Activated CD8-positive, alpha-beta T cell treated with anti-CD3 and anti-CD28 coated beads for 36 hours (primary cell): ENCODE data around the gene MRPL37. TPM values are rescaled to one million over a fixed set of nuclear protein-coding genes. Genes with fewer than 3 reads are reported as not detected.

Source experiments
- ATAC-seq: fragments of 200-7000 bp; cut with Tn5 transposase; one replicate; pipeline ENCODE4 v1.10.0; 2021; ENCODE audit warnings: mild to moderate bottlenecking, moderate library complexity
- CTCF ChIA-PET: fragments of 350-600 bp; sonication (Branson Sonifier 250); formaldehyde crosslinking; loops from one replicate; lab custom pipeline; 2021; ENCODE audit warnings: antibody characterized with exemption; lab: Charles Lee
- POLR2A ChIA-PET: fragments of 350-600 bp; sonication (Branson Sonifier 250); formaldehyde crosslinking; loops from one replicate; lab custom pipeline; 2021; ENCODE audit warnings: antibody characterized with exemption; lab: Charles Lee
- DNase-seq: peaks from one replicate; pipeline ENCODE4 v3.0.0-alpha.2; 2020
- H3K27ac Mint-ChIP-seq: one replicate; pipeline ENCODE4 v1.8.0; 2021; ENCODE audit warnings: mild to moderate bottlenecking, mixed read lengths
- H3K27me3 Mint-ChIP-seq: one replicate; pipeline ENCODE4 v1.8.0; 2021; ENCODE audit warnings: mixed read lengths
- H3K36me3 Mint-ChIP-seq: one replicate; pipeline ENCODE4 v1.8.0; 2021; ENCODE audit warnings: low read depth, mixed read lengths
- H3K4me1 Mint-ChIP-seq: one replicate; pipeline ENCODE4 v1.8.0; 2021; ENCODE audit warnings: low read depth, mixed read lengths
- H3K4me3 Mint-ChIP-seq: one replicate; pipeline ENCODE4 v1.8.0; 2021; ENCODE audit warnings: mild to moderate bottlenecking, moderate library complexity, mixed read lengths
- H3K9me3 Mint-ChIP-seq: one replicate; pipeline ENCODE4 v1.8.0; 2021; ENCODE audit warnings: mixed read lengths
- intact Hi-C: fragments of 100-400 bp; cut with micrococcal nuclease; formaldehyde crosslinking; loops from one replicate; pipeline ENCODE4 v1.10.0; 2022
- total RNA-seq, 2 experiments: library from RNA; stranded (reverse); gene quantifications; one replicate each; pipeline ENCODE4 v1.2.3, GENCODE V29; 2021
- TF ChIP-seq, protein P1 (sequence below): fragments of 200-600 bp; IDR thresholded peaks from one replicate; pipeline ENCODE4 v1.8.0; 2022; ENCODE audit warnings: antibody characterized with exemption, mild to moderate bottlenecking

Gene MRPL37
- total RNA-seq, 2 experiments from 2014 or later = 194 to 198 TPM

DNA sequence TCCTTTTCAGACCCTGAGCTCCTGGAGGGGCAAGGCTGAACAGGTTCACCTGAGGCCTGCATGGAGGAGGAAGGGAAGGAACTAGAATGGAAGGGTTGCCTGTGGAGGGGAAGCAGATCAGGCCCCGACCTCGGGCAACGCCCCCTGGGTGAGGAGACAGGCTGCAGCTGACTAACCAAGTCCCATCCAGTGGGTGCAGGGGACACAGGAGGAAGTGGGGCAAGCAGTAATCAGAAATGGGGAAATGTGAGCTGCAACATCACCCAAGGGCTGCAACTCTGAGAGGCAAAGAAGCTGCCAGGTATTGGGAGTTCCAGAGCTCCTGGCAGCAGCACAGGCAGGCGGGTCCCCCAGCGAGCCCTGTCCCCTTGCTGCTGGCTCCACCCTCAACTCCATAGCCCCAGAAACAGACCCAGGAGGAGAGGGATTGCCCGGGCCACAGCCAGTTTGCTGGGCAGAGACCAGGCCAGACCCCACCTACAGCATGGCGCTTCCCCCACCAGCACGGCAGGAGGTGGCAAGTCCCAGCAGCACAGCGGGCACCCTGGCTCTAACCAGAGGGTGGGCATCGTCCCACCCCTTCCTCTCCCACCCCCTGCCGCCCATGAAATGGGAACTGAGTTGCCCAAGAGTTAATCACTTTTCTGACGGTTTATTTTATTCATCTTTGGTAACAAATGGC is 38.5 kb downstream of the MRPL37 start:
- peaks cover 18% of the 10 kb centered on the region for H3K36me3 Mint-ChIP-seq

GRCh38 chr1:54239035-54239383 is 39.0 kb downstream of the MRPL37 start:
- ChIA-PET POLR2A (interaction anchor here (0.8 kb wide), 1 partner anchor 9 kb away, joined by 4 read pairs; no protein-coding TSS in a partner anchor), CTCF (no interaction called here)
- TF ChIP-seq, protein P1, sequence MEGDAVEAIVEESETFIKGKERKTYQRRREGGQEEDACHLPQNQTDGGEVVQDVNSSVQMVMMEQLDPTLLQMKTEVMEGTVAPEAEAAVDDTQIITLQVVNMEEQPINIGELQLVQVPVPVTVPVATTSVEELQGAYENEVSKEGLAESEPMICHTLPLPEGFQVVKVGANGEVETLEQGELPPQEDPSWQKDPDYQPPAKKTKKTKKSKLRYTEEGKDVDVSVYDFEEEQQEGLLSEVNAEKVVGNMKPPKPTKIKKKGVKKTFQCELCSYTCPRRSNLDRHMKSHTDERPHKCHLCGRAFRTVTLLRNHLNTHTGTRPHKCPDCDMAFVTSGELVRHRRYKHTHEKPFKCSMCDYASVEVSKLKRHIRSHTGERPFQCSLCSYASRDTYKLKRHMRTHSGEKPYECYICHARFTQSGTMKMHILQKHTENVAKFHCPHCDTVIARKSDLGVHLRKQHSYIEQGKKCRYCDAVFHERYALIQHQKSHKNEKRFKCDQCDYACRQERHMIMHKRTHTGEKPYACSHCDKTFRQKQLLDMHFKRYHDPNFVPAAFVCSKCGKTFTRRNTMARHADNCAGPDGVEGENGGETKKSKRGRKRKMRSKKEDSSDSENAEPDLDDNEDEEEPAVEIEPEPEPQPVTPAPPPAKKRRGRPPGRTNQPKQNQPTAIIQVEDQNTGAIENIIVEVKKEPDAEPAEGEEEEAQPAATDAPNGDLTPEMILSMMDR = no peak
- Mint-ChIP-seq H3K4me1 (no peaks in the 10 kb centered on the region), H3K27me3 (no peaks in the 10 kb centered on the region), H3K4me3 (no peak overlapping the region), H3K9me3 (no peaks in the 10 kb centered on the region), H3K27ac (no peak overlapping the region), H3K36me3 (peaks cover 18% of the 10 kb centered on the region)
- no peak for DNase-seq
- intact Hi-C loops = no loop called here
- ATAC-seq = no peak

More for the DNA sequence above, 38.5 kb downstream of the MRPL37 start:
- TF ChIP-seq, protein P1 = no peak
- H3K4me1 Mint-ChIP-seq = no peaks in the 10 kb centered on the region
- no peaks in the 10 kb centered on the region for H3K9me3 Mint-ChIP-seq
- H3K27ac Mint-ChIP-seq = no peak overlapping the region
- ATAC-seq = no peak
- no peak overlapping the region for H3K4me3 Mint-ChIP-seq
- POLR2A ChIA-PET = interaction anchor here (0.8 kb wide), 1 partner anchor 9 kb away, joined by 4 read pairs; no protein-coding TSS in a partner anchor
- no peaks in the 10 kb centered on the region for H3K27me3 Mint-ChIP-seq
- CTCF ChIA-PET = no interaction called here
- intact Hi-C loops = no loop called here
- DNase-seq = no peak

GRCh38 chr1:54239631-54240031 is 39.7 kb downstream of the MRPL37 start:
- intact Hi-C loops = no loop called here

GRCh38 chr1:54240741-54241335 is 40.9 kb downstream of the MRPL37 start:
- DNase-seq = no peak
- H3K9me3 Mint-ChIP-seq = no peaks in the 10 kb centered on the region
- no peaks in the 10 kb centered on the region for H3K4me1 Mint-ChIP-seq
- H3K36me3 Mint-ChIP-seq = peaks cover 11% of the 10 kb centered on the region
- TF ChIP-seq, protein P1 = no peak
- no peak for ATAC-seq
- no peak overlapping the region for H3K4me3 Mint-ChIP-seq
- no peaks in the 10 kb centered on the region for H3K27me3 Mint-ChIP-seq
- H3K27ac Mint-ChIP-seq = no peak overlapping the region
- ChIA-PET CTCF (no interaction called here), POLR2A (no interaction called here)
- intact Hi-C loops = no loop called here

More at GRCh38 chr1:54239631-54240031, 39.7 kb downstream of the MRPL37 start:
- DNase-seq (no peak), ATAC-seq (no peak)
- ChIA-PET POLR2A (interaction anchor here (0.7 kb wide), 1 partner anchor 252 kb away, joined by 3 read pairs; no protein-coding TSS in a partner anchor), CTCF (no interaction called here)
- Mint-ChIP-seq H3K27me3 (no peaks in the 10 kb centered on the region), H3K4me1 (no peaks in the 10 kb centered on the region), H3K36me3 (peaks cover 15% of the 10 kb centered on the region), H3K27ac (no peak overlapping the region), H3K4me3 (no peak overlapping the region), H3K9me3 (no peaks in the 10 kb centered on the region)
- TF ChIP-seq, protein P1 = no peak

GRCh38 chr1:54241364-54241763 is 41.4 kb downstream of the MRPL37 start:
- TF ChIP-seq, protein P1 = no peak
- H3K4me3 Mint-ChIP-seq = no peak overlapping the region
- POLR2A ChIA-PET = interaction anchor here (0.8 kb wide), 1 partner anchor 31 kb away, joined by 3 read pairs; no protein-coding TSS in a partner anchor
- ATAC-seq (no peak), DNase-seq (no peak)
- H3K27me3 Mint-ChIP-seq = no peaks in the 10 kb centered on the region
- CTCF ChIA-PET = no interaction called here
- intact Hi-C loops = no loop called here
- H3K9me3 Mint-ChIP-seq = no peaks in the 10 kb centered on the region
- peaks cover 11% of the 10 kb centered on the region for H3K36me3 Mint-ChIP-seq
- no peak overlapping the region for H3K27ac Mint-ChIP-seq
- H3K4me1 Mint-ChIP-seq = no peaks in the 10 kb centered on the region
